ENCODE data around the gene SBF1. TPM values are rescaled to one million over a fixed set of nuclear protein-coding genes. Genes with fewer than 3 reads are reported as not detected.
A peak's percentile ranks its signal among the peaks of the same experiment; 100 is the strongest.

Gene SBF1
- total RNA-seq, 2 donors from 2014 or later = 60.2 to 77.5 TPM

- no peaks in the 10 kb centered on the region for H3K4me1 ChIP-seq
- no peak overlapping the region for H3K4me3 ChIP-seq
- H3K9me3 ChIP-seq = no peaks in the 10 kb centered on the region
- TF ChIP-seq POLR2A (IDR thresholded peaks at IDR 0.05) (no peak), CTCF (IDR thresholded peaks at IDR 0.05) (no peak)
- DNase-seq (no peak), ATAC-seq (no peak)
- peaks cover 35 to 57% of the 10 kb centered on the region in 2 donors for H3K36me3 ChIP-seq (replicated peaks in 1 of 2; ENCODE audit: insufficient read depth in 1 of 2, low read depth in 2 of 2)
- no peaks in the 10 kb centered on the region for H3K27me3 ChIP-seq
- H3K27ac ChIP-seq = no peak overlapping the region
- WGBS, 2 donors = 95 to 97% methylated on average over 19 to 31 of the region's 41 CpGs
- intact Hi-C loops (cut with DNase I) = no loop called here
These were observed 15.2 kb downstream of the SBF1 start for GRCh38 chr22:50459496-50460140.

DNA sequence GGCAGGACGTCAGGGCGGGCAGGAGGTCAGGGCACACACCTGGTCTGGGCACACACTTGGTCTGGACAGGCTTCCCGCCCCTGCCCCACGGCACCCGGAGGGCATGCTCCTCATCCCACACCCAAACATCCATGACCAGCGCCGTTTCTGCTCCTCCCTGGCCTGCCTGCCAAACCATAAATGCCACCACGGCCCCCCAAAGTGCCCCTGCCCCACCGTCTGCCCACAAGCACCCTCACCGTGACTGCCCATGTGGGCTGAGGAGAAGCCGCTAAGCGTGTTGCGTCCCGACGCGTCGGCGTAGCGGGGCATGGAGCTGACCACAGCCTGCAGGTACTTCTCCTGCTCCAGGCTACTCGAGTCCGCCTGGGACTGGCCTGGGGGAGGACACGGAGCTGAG lies 15.8 kb downstream of the SBF1 start:
- Histone ChIP-seq H3K27ac (no peak overlapping the region), H3K4me3 (no peak overlapping the region), H3K36me3 (replicated peaks in 1 of 2; ENCODE audit: insufficient read depth in 1 of 2, low read depth in 2 of 2) (peaks cover 35 to 53% of the 10 kb centered on the region in 2 donors), H3K4me1 (no peaks in the 10 kb centered on the region), H3K27me3 (no peaks in the 10 kb centered on the region), H3K9me3 (no peaks in the 10 kb centered on the region)
- intact Hi-C loops (cut with DNase I) = no loop called here
- TF ChIP-seq POLR2A (IDR thresholded peaks at IDR 0.05) (no peak), CTCF (IDR thresholded peaks at IDR 0.05) (no peak)
- DNase-seq = no peak
- WGBS, 2 donors = 89 to 90% methylated on average over 19 to 22 of the region's 22 CpGs
- no peak for ATAC-seq

DNA sequence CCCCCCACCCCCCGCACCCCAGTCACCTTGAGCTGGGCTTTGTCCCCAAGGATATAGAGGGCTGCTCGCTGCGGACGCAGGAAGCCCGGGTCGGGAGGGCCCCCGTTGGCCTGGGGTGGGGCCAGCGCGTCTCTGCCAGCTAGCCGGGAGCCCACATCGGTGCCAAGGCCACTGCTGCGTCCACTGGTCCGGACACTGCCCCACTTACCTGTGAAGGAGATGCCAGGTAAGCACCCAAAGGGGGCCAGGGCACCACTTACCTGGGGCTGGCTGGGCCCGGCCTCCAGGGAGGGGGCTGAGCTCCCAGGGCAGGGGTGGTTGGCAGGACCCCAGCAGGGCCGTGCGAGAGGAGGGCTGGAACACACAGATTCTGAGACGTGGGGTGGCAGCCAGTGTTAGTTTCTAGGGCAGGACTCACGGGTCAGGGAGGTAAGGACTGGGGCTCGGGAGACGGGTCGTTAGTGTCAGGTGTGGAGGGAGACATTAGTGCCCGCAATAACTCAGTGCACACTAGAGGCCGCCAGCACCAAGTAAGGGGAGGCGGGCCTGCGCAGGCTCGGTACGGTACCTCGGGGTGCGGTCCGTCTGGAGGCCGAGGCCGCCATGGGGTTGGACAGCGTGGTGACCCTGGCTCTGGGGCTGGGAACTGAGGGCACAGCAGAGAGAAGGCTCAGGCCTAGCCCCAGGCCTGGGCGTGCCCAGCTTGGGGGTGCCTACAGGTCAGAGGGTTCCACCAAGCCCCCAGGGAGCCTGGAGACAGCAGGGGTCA lies 18.2 kb downstream of the SBF1 start:
- no peaks in the 10 kb centered on the region for H3K27me3 ChIP-seq
- H3K4me1 ChIP-seq = no peaks in the 10 kb centered on the region
- no peak for ATAC-seq
- no peak for DNase-seq
- no peak overlapping the region for H3K4me3 ChIP-seq
- peaks cover 12 to 36% of the 10 kb centered on the region in 2 donors for H3K36me3 ChIP-seq (replicated peaks in 1 of 2; ENCODE audit: insufficient read depth in 1 of 2, low read depth in 2 of 2)
- H3K27ac ChIP-seq = no peak overlapping the region
- TF ChIP-seq CTCF (IDR thresholded peaks at IDR 0.05) = peak in 3 of 7 experiments; percentile 20 to 24 (median 21)
- no peak for TF ChIP-seq POLR2A (IDR thresholded peaks at IDR 0.05)
- intact Hi-C loops (cut with DNase I) = no loop called here
- 86 to 92% methylated on average over 27 to 29 of the region's 34 CpGs for WGBS, 2 donors
- H3K9me3 ChIP-seq = no peaks in the 10 kb centered on the region

GRCh38 chr22:50456026-50456425 lies 18.8 kb downstream of the SBF1 start:
- 86 to 94% methylated on average over 3 to 11 of the region's 11 CpGs for WGBS, 2 donors
- TF ChIP-seq CTCF (IDR thresholded peaks at IDR 0.05) (no peak), POLR2A (IDR thresholded peaks at IDR 0.05) (no peak)
- DNase-seq = no peak

More at GRCh38 chr22:50456026-50456425, 18.8 kb downstream of the SBF1 start:
- Histone ChIP-seq H3K27ac (no peak overlapping the region), H3K4me1 (no peaks in the 10 kb centered on the region), H3K9me3 (no peaks in the 10 kb centered on the region), H3K27me3 (no peaks in the 10 kb centered on the region), H3K4me3 (no peak overlapping the region), H3K36me3 (replicated peaks in 1 of 2; ENCODE audit: insufficient read depth in 1 of 2, low read depth in 2 of 2) (peaks cover 6 to 32% of the 10 kb centered on the region in 2 donors)
- intact Hi-C loops (cut with DNase I) = no loop called here
- ATAC-seq = no peak

All from body of pancreas (tissue), 4 donors.